ENCODE results near the gene VTA1.
A peak's percentile ranks its signal among the peaks of the same experiment; 100 is the strongest.
"Not testable (repeated sequence)": the region's sequence is repeated elsewhere in the genome, so short reads cannot be mapped to it uniquely, and the experiment has no call there.

Gene VTA1

DNA sequence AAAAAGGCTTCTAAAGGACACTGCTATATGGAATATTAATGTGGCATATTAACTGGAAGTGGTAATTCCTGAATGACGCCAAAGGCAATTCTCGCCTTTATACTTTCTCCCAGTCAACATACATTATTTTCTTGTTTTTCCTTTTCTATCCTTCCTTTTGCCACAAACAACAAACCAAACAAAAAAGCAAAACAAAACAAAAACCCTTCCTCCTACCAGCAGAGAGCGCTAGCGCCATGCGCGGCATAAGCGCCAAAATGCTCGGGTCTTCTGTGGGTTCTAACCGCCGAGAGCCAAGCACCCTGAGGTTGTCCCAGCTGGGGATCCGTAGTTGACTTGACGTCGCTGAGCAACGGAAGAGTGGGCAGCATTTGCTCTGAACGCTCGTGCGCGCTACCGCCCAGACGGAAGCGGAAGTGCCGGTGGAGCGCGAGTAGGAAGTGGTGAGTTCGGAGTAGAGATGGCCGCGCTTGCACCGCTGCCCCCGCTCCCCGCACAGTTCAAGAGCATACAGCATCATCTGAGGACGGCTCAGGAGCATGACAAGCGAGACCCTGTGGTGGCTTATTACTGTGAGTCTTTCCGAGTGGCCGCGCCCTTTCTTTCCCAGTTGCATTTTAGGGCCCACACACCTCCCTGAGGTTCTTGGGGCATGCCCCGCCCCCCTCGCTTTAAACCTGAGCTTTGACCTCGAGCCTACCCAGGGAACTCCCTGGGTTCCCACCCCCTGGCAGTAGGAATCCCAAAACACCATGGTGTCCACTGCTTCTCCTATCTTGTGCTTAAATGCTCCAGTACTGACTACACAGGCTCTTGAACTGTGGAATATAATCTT, at the start of gene VTA1, which contains the start of gene NMBR:
VTA1 (plus strand) TSS at position 436 of the 835 bp plus-strand sequence; CDS start at position 461, 25 bp downstream.
NMBR (minus strand) TSS at position 295 of the 835 bp plus-strand sequence. CDS start 58,464 bp downstream, outside the sequence.
- DNase-seq: peak; percentile 97

- DNase-seq: not testable (repeated sequence)
Measured at GRCh38 chr6:142104820-142105219, 42.2 kb upstream of the VTA1 start.

- not testable (repeated sequence) for DNase-seq
Measured at GRCh38 chr6:142110820-142111219, 36.2 kb upstream of the VTA1 start.

- DNase-seq: peak; percentile 73
Measured at GRCh38 chr6:142112451-142113061, 34.5 kb upstream of the VTA1 start.

GRCh38 chr6:142117366-142117765, 29.7 kb upstream of the VTA1 start:
- no peak for DNase-seq

- DNase-seq: no peak
Measured at GRCh38 chr6:142118328-142118727, 28.7 kb upstream of the VTA1 start.

DNA sequence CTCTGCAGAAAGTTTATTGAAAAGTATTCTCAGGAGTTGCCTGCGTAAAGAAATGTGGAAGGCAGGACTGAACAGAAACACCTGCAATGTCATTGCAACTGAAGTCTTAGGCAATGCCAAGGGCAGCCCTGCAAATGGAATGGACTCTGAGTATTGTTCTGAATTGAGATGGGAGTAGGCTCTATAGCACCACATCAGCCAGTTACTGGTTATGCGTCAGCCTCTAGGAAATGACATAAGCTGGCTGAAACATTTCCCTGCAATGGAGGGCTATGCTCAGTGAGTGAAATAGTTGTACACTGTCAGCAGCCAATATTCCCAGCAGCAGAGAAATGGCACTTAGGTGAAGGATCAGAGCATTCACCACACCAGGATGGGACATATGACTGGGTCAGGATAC, 28.1 kb upstream of the VTA1 start:
- DNase-seq: no peak

DNA sequence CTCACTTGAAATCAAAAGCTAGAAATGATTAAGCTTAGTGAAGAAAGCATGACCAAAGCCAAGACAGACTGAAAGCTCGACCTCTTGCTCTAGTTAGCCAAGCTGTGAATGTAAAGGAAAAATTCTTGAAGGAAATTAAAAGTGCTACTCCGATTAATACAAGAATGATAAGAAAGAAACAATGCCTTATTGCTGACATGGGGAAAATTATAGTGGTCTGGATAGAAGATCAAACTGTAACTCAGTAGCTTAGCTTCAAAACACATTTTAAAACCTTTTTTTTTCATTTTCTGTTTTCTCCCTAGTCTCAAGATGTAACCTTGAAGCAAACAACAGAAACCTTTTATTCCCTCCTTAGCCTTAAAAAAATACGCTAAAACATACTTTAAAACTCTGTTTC, 25.7 kb upstream of the VTA1 start:
- no peak for DNase-seq

DNA sequence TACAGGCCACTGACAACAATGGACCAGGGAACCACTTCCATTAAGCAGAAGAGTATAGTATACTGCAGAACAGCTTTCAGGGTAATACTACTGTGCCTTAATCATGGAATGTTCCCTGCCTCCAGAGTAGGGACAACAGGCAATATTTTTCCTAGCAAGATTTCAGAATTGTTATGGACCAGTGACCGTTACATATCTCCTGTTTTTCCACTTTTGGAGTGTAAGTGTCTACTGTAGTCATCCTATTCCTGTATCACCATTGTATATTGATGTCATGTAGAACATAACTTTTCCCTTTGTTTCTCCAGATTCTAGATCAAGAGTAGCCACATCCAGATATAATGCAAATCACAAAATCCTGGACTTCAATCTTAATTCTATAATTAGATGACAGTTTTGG, 16.2 kb upstream of the VTA1 start:
- DNase-seq: no peak

DNA sequence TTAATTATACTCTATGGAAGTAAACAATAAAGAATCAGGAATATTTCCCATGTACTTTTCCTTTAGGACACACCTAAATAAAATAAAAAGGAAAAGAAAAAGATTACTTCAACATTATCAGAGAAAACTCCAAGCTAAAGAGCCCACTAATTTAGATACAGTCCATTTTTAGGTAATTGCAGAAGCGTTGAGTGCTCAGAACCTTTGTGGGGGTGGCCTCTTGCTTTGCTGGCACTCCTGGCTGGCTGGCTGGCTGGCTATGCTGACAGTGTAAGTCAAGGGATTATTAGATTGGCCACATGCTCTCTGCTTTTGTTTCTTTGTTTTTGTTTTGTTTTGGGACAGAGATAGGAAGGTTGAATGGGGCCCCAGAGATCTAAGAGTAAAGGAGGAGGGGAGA, 14.4 kb upstream of the VTA1 start, which contains the start of gene GJE1:
GJE1 (plus strand) TSS at position 301 of the 400 bp plus-strand sequence. CDS start 234 bp downstream, outside the sequence.
- no peak for DNase-seq

- no peak for DNase-seq
Measured at GRCh38 chr6:142138876-142139275, 8.2 kb upstream of the VTA1 start.

DNA sequence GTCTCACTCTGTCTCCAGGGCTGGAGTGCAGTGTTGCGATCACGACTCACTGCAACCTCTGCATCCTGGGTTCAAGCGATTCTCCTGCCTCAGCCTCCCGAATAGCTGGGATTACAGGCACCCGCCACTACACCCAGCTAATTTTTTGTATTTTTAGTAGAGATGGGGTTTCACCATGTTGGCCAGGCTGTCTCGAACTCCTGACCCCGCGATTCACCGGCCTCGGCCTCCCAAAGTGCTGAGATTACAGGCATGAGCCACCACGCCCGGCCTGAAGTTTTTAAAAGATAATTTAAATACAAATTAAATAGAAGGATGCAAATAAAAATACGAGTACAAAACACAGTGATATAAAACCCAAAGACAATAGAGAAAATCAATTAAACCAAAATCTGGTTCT, 5.5 kb upstream of the VTA1 start:
- not testable (repeated sequence) for DNase-seq

- DNase-seq: no peak
Measured at GRCh38 chr6:142152746-142153145, 5.7 kb downstream of the VTA1 start.

DNA sequence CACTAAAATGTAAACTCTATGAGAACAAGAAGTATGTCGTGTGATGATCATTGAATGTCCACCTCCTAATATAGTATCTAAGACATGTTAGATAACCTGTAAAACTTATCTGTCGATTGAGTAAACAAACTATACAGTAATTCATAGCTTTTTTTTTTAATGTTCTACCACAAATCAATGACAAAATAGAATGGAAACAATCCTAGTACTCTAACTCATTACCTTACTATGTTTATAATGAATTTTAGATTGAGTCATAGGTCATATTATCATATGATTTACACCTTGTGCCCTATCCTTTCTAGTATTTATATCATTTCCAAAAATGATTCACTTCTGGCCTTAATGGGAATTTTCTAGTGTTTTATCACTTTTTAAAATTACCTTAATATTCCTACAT, 6.1 kb downstream of the VTA1 start:
- no peak for DNase-seq

GRCh38 chr6:142154336-142154735, 7.3 kb downstream of the VTA1 start:
- DNase-seq: no peak

GRCh38 chr6:142155091-142155490, 8.0 kb downstream of the VTA1 start:
- no peak for DNase-seq

- peak; percentile 11 for DNase-seq
Measured at GRCh38 chr6:142155895-142156757, 9.1 kb downstream of the VTA1 start.

DNA sequence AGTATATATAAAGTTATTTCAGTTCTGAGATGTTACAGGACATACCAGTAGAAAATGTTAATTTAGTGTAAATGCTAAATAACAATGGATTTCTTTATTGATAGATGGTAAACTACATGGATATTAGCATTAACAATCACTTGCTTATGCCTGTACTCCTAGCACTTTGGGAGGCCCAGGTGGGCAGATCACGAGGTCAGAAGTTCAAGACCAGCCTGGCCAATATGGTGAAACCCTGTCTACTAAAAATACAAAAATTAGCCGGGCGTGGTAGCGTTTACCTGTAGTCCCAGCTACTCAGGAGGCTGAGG, 9.7 kb downstream of the VTA1 start:
- not testable (repeated sequence) for DNase-seq

DNA sequence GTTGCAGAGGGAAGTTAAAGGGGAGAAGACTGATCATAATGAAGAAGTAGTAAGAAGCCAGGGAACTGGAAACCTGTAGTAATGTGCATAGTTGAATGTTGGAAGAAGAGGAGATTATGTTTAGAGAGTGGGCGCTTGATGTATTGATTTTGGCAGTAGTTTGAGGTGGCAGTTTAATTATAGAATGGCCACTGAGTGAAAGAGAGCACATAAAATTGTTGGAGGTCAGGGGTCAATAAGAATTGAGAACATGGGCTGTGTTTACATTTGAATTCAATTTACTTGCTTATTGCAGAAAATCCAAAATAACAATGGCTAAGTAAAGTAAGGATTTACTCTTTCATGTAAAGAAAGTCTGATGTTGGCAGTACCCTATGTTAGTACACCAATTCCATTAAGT, 15.7 kb downstream of the VTA1 start:
- no peak for DNase-seq

- no peak for DNase-seq
Measured at GRCh38 chr6:142165227-142165626, 18.2 kb downstream of the VTA1 start.

- no peak for DNase-seq
Measured at GRCh38 chr6:142167071-142167470, 20.0 kb downstream of the VTA1 start.

- DNase-seq: no peak
Measured at GRCh38 chr6:142167486-142167885, 20.4 kb downstream of the VTA1 start.

DNA sequence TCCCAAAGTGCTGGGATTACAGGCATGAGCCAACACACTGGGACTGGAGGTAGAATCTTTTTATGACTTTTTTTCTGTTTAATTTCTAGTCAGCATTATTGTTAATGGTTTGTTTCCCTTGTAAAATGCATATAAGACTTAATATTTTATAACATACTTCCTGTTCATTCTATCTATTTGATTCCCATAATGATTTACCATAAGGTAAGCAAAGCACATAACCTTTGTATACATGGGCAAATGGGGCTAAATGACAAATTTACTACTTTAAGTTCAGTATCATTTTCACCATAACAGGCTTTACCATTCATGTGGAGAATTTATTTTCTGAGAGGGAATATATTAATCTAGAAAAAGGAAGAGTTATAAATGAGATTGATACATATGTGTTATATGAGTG, 24.3 kb downstream of the VTA1 start:
- no peak for DNase-seq

All from NCI-H2171 (cell line).